ENCODE data around the gene FAM25G.

The FAM25G gene

GRCh38 chr10:47445720-47446119 lies 45.8 kb downstream of the FAM25G start:
- no peak for DNase-seq

GRCh38 chr10:47444047-47444446 lies 47.5 kb downstream of the FAM25G start:
- DNase-seq = no peak

- no peak for DNase-seq
Measured at GRCh38 chr10:47443145-47443544, 48.4 kb downstream of the FAM25G start.

GRCh38 chr10:47442351-47442750 lies 49.1 kb downstream of the FAM25G start:
- no peak for DNase-seq

- DNase-seq = no peak
Measured at GRCh38 chr10:47441938-47442337, 49.6 kb downstream of the FAM25G start.

- DNase-seq = no peak
Measured at GRCh38 chr10:47440207-47440606, 51.3 kb downstream of the FAM25G start.

- DNase-seq = no peak
Measured at GRCh38 chr10:47438857-47439474, 52.5 kb downstream of the FAM25G start.
